IMR-90 (cell line): ENCODE results near the gene LILRA1. TPM values are rescaled to one million over a fixed set of nuclear protein-coding genes. Genes with fewer than 3 reads are reported as not detected.

Experiments used
- ATAC-seq: fragments of 200-7000 bp; cut with Tn5 transposase; 2 replicates; pipeline ENCODE4 v1.9.1; 2020; ENCODE audit warnings: low read depth, mild to moderate bottlenecking, moderate library complexity
- BruUV-seq: library from RNA; stranded (reverse); fragments of 400-500 nt; replicated peaks from 2 replicates; lab custom pipeline; 2021; lab: Mats Ljungman, UMichigan
- CTCF ChIA-PET: fragments of 300-600 bp; formaldehyde crosslinking; extraction: SDS; loops from one replicate; lab custom pipeline; 2021; ENCODE audit warnings: antibody characterized with exemption; lab: Yijun Ruan, JAX
- POLR2A ChIA-PET: fragments of 300-600 bp; sonication (Branson Sonifier 250); formaldehyde crosslinking; loops from one replicate; lab custom pipeline; 2022; ENCODE audit warnings: antibody characterized with exemption; ENCODE audit not compliant: unreplicated experiment; lab: Charles Lee
- DNase-seq: peaks from one replicate; pipeline ENCODE4 v3.0.0; 2013
- H2AFZ ChIP-seq: replicated peaks from 2 replicates; pipeline ENCODE3; 2013; ENCODE audit warnings: low read length, mild to moderate bottlenecking; ENCODE audit not compliant: poor library complexity
- H2AK5ac ChIP-seq: 2 replicates; pipeline ENCODE4 v1.6.1; 2013; ENCODE audit warnings: low read depth, low read length, inconsistent platforms
- H2AK9ac ChIP-seq: replicated peaks from 2 replicates; pipeline ENCODE3; 2013; ENCODE audit warnings: mild to moderate bottlenecking, low read depth, low read length, moderate library complexity; ENCODE audit not compliant: poor library complexity
- H2BK120ac ChIP-seq: 2 replicates; pipeline ENCODE4 v1.6.1; 2013; ENCODE audit warnings: low read depth, low read length, inconsistent platforms
- H2BK15ac ChIP-seq: 3 replicates; pipeline ENCODE4 v1.6.1; 2013; ENCODE audit warnings: low read depth, low read length, inconsistent platforms
- H2BK20ac ChIP-seq: 2 replicates; pipeline ENCODE4 v1.6.1; 2013; ENCODE audit warnings: low read depth, mild to moderate bottlenecking, inconsistent platforms, low read length, moderate library complexity
- H2BK5ac ChIP-seq: 2 replicates; pipeline ENCODE4 v1.6.1; 2013; ENCODE audit warnings: mild to moderate bottlenecking, low read depth, low read length, inconsistent platforms; ENCODE audit not compliant: poor library complexity, severe bottlenecking
- H3K14ac ChIP-seq: replicated peaks from 2 replicates; pipeline ENCODE4 v1.6.1; 2013; ENCODE audit warnings: low read depth, low read length, inconsistent platforms
- H3K18ac ChIP-seq: 2 replicates; pipeline ENCODE4 v1.6.1; 2013; ENCODE audit warnings: low read depth, low read length, control low read depth
- H3K23ac ChIP-seq: 2 replicates; pipeline ENCODE4 v1.6.1; 2013; ENCODE audit warnings: low read depth, low read length, inconsistent platforms
- H3K27ac ChIP-seq: 2 replicates; pipeline ENCODE4 v1.5.1; 2013; ENCODE audit warnings: mild to moderate bottlenecking, control low read depth, low read length; ENCODE audit not compliant: insufficient read depth
- H3K27me3 ChIP-seq: 2 replicates; pipeline ENCODE4 v1.6.1; 2013; ENCODE audit warnings: low read length; ENCODE audit not compliant: control insufficient read depth, insufficient read depth
- H3K36me3 ChIP-seq: 2 replicates; pipeline ENCODE4 v1.6.1; 2013; ENCODE audit warnings: low read length, mixed read lengths; ENCODE audit not compliant: control insufficient read depth, insufficient read depth
- H3K4ac ChIP-seq: 2 replicates; pipeline ENCODE4 v1.6.1; 2013; ENCODE audit warnings: low read depth, low read length, inconsistent platforms
- H3K4me1 ChIP-seq: 2 replicates; pipeline ENCODE4 v1.6.1; 2013; ENCODE audit warnings: low read length, mixed read lengths; ENCODE audit not compliant: control insufficient read depth, insufficient read depth
- H3K4me2 ChIP-seq: 2 replicates; pipeline ENCODE4 v1.6.1; 2013; ENCODE audit warnings: low read depth, mild to moderate bottlenecking, control low read depth, low read length, moderate library complexity
- H3K4me3 ChIP-seq: 2 replicates; pipeline ENCODE4 v1.5.1; 2013; ENCODE audit warnings: low read depth, mild to moderate bottlenecking, control low read depth, low read length, moderate library complexity; ENCODE audit not compliant: insufficient read depth
- H3K56ac ChIP-seq: 2 replicates; pipeline ENCODE4 v1.6.1; 2013; ENCODE audit warnings: low read length, inconsistent platforms; ENCODE audit not compliant: insufficient read depth; ENCODE audit errors: extremely low read depth
- H3K79me1 ChIP-seq, 2 experiments: 2 replicates each; pipeline ENCODE4 v1.6.1; 2013; ENCODE audit warnings: low read length in 2 of 2, inconsistent platforms in 1 of 2, low read depth in 1 of 2
- H3K9ac ChIP-seq: 2 replicates; pipeline ENCODE4 v1.6.1; 2013; ENCODE audit warnings: low read depth, low read length, control low read depth
- H3K9me1 ChIP-seq: 2 replicates; pipeline ENCODE4 v1.6.1; 2013; ENCODE audit warnings: low read length, inconsistent platforms; ENCODE audit not compliant: insufficient read depth
- H3K9me3 ChIP-seq: 2 replicates; pipeline ENCODE4 v1.6.1; 2013; ENCODE audit warnings: low read length; ENCODE audit not compliant: control insufficient read depth, insufficient read depth
- H4K20me1 ChIP-seq: 2 replicates; pipeline ENCODE4 v1.6.1; 2013; ENCODE audit warnings: low read length, inconsistent platforms; ENCODE audit not compliant: insufficient read depth
- H4K5ac ChIP-seq: 2 replicates; pipeline ENCODE4 v1.6.1; 2013; ENCODE audit warnings: mild to moderate bottlenecking, low read depth, low read length, control low read depth
- H4K8ac ChIP-seq, 2 experiments: 2 replicates each; pipeline ENCODE4 v1.6.1; 2013; ENCODE audit warnings: low read depth in 2 of 2, low read length in 2 of 2, control low read depth in 1 of 2, inconsistent platforms in 1 of 2
- H4K91ac ChIP-seq: 2 replicates; pipeline ENCODE4 v1.6.1; 2013; ENCODE audit warnings: low read depth, low read length, inconsistent platforms; ENCODE audit not compliant: insufficient read depth
- CTCF ChIP-seq: conservative IDR thresholded peaks from 2 replicates; pipeline ENCODE4 v1.5.1; 2012; ENCODE audit warnings: mild to moderate bottlenecking, low read depth, low read length, improper control_type of control experiment
- ELK1 ChIP-seq: fragments of 150-350 bp; IDR thresholded peaks from 2 replicates; pipeline ENCODE4 v1.6.1; 2016; ENCODE audit warnings: low read depth, mild to moderate bottlenecking, low read length, moderate library complexity, borderline replicate concordance
- MAFK ChIP-seq: IDR thresholded peaks from 2 replicates; pipeline ENCODE4 v1.6.1; 2012; ENCODE audit warnings: low read depth, low read length, improper control_type of control experiment
- MAZ ChIP-seq: IDR thresholded peaks from 2 replicates; pipeline ENCODE4 v1.6.1; 2012; ENCODE audit warnings: low read depth, mild to moderate bottlenecking, low read length, improper control_type of control experiment, moderate library complexity, borderline replicate concordance
- MXI1 ChIP-seq: IDR thresholded peaks from 2 replicates; pipeline ENCODE4 v1.6.1; 2012; ENCODE audit warnings: low read depth, mild to moderate bottlenecking, low read length, moderate library complexity, borderline replicate concordance
- POLR2A ChIP-seq: IDR thresholded peaks from 2 replicates; pipeline ENCODE4 v1.6.1; 2012; ENCODE audit warnings: mild to moderate bottlenecking, low read depth, low read length
- RCOR1 ChIP-seq: IDR thresholded peaks from 2 replicates; pipeline ENCODE4 v1.6.1; 2012; ENCODE audit warnings: mild to moderate bottlenecking, low read length, improper control_type of control experiment; ENCODE audit not compliant: insufficient replicate concordance
- SMC3 ChIP-seq: fragments of 150-350 bp; IDR thresholded peaks from 2 replicates; pipeline ENCODE4 v1.6.1; 2016; ENCODE audit warnings: low read depth, mild to moderate bottlenecking, antibody characterized with exemption, low read length, moderate library complexity
- WGBS, 2 experiments: methylation state at CpG; one replicate each; pipeline versions ENCODE4 v1.1.5 to v1.1.7; 2013; ENCODE audit warnings: missing lambda C conversion rate in 2 of 2; ENCODE audit not compliant: insufficient read length in 1 of 2; ENCODE audit errors: extremely low coverage in 2 of 2; 5-methylcytosine and 5-hydroxymethylcytosine counted together
- dilution Hi-C: fragments of 300-500 bp; cut with HindIII; formaldehyde crosslinking; loops from one replicate; pipeline ENCODE4 v1.14.3; 2018; ENCODE audit warnings: low sequenced_read_pairs; ENCODE audit not compliant: unreplicated experiment
- in situ Hi-C: fragments of 300-500 bp; cut with MboI; formaldehyde crosslinking; loops from 3 replicates; pipeline ENCODE4 v1.14.3; 2019; ENCODE audit warnings: low sequenced_read_pairs, inconsistent platforms, mixed read lengths
- intact Hi-C: fragments of 100-400 bp; cut with micrococcal nuclease; formaldehyde crosslinking; loops from 2 replicates; pipeline ENCODE4 v1.10.0; 2022
- polyA plus RNA-seq, 3 experiments: library from polyadenylated mRNA; depleted of rRNA; stranded (reverse); fragments of >200 nt; gene quantifications; 2 replicates each; pipeline ENCODE4 v1.2.3, GENCODE V29; 2012; ENCODE audit warnings: low replicate concordance in 1 of 3
- total RNA-seq: library from RNA; depleted of rRNA; stranded (reverse); fragments of >200 nt; gene quantifications from 2 replicates; pipeline ENCODE4 v1.2.3, GENCODE V29; 2012
- TF ChIP-seq, protein P1 (sequence below): fragments of 150-350 bp; IDR thresholded peaks from 2 replicates; pipeline ENCODE4 v1.6.1; 2017; ENCODE audit warnings: mild to moderate bottlenecking, antibody characterized with exemption, low read length, low read depth

Gene LILRA1
- total and polyA plus RNA-seq, 2 of the 4 experiments (the other 2 are of a cell fraction) = not detected

GRCh38 chr19:54561840-54562239 lies 31.6 kb upstream of the LILRA1 start:
- H3K79me1 ChIP-seq = no peaks in the 10 kb centered on the region
- no peak overlapping the region for H2AK9ac ChIP-seq
- H3K14ac ChIP-seq = no peak overlapping the region
- H3K9ac ChIP-seq = no peak overlapping the region
- in situ Hi-C loops = no loop called here
- no peak overlapping the region for H3K4me2 ChIP-seq
- H4K8ac ChIP-seq = no peak overlapping the region
- no peak overlapping the region for H2AFZ ChIP-seq
- ATAC-seq (no peak), DNase-seq (no peak)
- peaks cover 12% of the 10 kb centered on the region; the same call in 1 of the 2 replicates for H3K9me3 ChIP-seq
- no peak overlapping the region for H2BK5ac ChIP-seq
- H2BK120ac ChIP-seq = no peak overlapping the region
- H3K4me3 ChIP-seq = no peak overlapping the region
- TF ChIP-seq POLR2A = no peak
- TF ChIP-seq MAZ = no peak
- TF ChIP-seq, protein P1, sequence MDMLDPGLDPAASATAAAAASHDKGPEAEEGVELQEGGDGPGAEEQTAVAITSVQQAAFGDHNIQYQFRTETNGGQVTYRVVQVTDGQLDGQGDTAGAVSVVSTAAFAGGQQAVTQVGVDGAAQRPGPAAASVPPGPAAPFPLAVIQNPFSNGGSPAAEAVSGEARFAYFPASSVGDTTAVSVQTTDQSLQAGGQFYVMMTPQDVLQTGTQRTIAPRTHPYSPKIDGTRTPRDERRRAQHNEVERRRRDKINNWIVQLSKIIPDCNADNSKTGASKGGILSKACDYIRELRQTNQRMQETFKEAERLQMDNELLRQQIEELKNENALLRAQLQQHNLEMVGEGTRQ = no peak
- no peak for TF ChIP-seq MXI1
- no peak for TF ChIP-seq RCOR1
- TF ChIP-seq CTCF = no peak
- TF ChIP-seq ELK1 = no peak
- TF ChIP-seq MAFK = no peak
- no peak for TF ChIP-seq SMC3
- ChIA-PET CTCF (interaction anchor here (0.7 kb wide), 1 partner anchor 111 kb away, joined by 3 read pairs; no protein-coding TSS in a partner anchor), POLR2A (no interaction called here)
- H2BK20ac ChIP-seq = no peak overlapping the region
- no peak overlapping the region for H3K23ac ChIP-seq
- no peak overlapping the region for H4K5ac ChIP-seq
- H3K18ac ChIP-seq = no peak overlapping the region
- H4K91ac ChIP-seq = no peak overlapping the region
- no peaks in the 10 kb centered on the region for H4K20me1 ChIP-seq
- no peak overlapping the region for H3K4ac ChIP-seq
- no peaks in the 10 kb centered on the region for H3K4me1 ChIP-seq
- WGBS, 2 experiments = 53% methylated on average over 3 of the region's 14 CpGs; no CpG with 5 or more reads in 1 of the 2 experiments
- H3K9me1 ChIP-seq = no peaks in the 10 kb centered on the region
- dilution Hi-C loops = no loop called here
- no peak overlapping the region for H3K27ac ChIP-seq
- BruUV-seq = no TSS peak
- H3K27me3 ChIP-seq = no peaks in the 10 kb centered on the region
- no peak overlapping the region for H2AK5ac ChIP-seq
- no peaks in the 10 kb centered on the region for H3K36me3 ChIP-seq
- intact Hi-C loops = no loop called here
- H2BK15ac ChIP-seq = no peak overlapping the region
- H3K56ac ChIP-seq = no peak overlapping the region
